ENCODE data around the gene ELL3.

Gene ELL3

DNA sequence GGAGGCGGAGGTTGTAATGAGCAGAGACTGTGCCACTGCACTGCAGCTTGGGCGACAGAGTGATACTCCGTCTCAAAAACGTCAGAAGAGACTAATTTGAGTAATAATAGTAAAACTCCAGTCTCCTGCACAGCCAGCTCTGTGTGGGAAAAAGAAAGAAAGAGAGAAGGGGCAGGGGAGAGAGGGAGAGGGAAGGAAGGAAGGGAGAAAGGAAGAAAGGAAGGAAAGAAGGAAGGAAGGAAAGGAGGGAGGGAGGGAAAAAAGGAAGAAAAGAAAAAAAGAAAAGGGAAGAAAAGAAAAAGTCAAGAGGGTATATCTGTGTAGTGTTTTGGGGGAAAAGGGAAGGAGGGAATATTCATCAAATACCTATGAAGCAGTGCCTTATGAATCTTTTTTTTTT, 53.6 kb downstream of the ELL3 start:
- DNase-seq (ENCODE audit: low read depth): no peak

Measured in amniotic epithelial cell (primary cell).